ENCODE measurements around the gene C1QTNF2.

Gene C1QTNF2, protein sequence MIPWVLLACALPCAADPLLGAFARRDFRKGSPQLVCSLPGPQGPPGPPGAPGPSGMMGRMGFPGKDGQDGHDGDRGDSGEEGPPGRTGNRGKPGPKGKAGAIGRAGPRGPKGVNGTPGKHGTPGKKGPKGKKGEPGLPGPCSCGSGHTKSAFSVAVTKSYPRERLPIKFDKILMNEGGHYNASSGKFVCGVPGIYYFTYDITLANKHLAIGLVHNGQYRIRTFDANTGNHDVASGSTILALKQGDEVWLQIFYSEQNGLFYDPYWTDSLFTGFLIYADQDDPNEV

DNA sequence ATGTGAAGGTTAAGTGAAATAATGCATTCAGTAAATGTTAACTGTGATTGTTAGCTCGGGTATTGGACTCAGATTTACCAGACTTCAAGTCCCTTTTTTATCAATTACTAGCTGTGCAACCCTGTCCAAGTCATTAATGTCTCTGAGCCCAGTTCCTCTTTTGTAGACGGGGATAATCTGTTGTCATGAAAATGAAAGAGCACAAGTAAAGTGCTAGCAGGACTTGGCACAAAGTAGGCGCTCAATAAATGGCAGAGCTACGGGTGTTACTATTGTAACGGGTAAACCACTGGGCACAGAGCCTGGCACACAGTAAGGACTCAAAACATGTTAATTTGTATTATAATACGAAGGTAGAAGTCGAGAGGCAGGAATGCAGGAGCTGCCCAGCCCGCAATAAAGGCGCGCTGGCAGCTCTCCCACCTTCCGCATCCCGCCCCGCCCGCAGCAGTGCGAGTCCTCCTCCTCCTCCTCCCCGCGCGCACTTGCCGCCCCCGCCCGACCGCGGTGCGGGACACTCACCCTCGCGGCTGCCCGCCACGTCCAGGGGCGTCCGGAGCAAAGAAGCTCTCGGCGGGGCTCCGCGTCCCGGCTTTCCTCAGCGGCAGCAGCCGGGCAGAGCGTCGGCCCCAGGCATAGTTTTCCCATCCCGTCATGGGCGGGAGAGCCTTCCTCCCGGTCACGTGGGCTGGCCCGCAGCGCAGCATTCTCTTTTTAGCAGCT is at the start of gene C1QTNF2:
Gene C1QTNF2 (minus strand): TSS at position 637 of the 723 bp plus-strand sequence. CDS start 15,615 bp downstream, outside the sequence.
- DNase-seq, result peak; percentile 41

DNA sequence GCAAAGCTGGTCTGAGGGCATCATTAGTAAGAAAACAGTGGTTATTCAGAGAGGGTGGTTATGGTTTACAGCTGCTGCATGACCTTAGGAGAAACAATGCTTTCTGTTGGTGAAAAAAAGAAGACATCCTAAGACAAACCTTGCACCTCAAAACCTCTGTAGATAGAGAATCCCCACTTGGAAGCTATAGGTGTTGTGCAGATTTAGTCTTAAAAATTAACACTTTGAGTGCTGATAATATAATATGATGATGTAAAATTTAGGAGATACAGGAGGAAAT is 49.8 kb upstream of the C1QTNF2 start:
- no peak for DNase-seq

DNA sequence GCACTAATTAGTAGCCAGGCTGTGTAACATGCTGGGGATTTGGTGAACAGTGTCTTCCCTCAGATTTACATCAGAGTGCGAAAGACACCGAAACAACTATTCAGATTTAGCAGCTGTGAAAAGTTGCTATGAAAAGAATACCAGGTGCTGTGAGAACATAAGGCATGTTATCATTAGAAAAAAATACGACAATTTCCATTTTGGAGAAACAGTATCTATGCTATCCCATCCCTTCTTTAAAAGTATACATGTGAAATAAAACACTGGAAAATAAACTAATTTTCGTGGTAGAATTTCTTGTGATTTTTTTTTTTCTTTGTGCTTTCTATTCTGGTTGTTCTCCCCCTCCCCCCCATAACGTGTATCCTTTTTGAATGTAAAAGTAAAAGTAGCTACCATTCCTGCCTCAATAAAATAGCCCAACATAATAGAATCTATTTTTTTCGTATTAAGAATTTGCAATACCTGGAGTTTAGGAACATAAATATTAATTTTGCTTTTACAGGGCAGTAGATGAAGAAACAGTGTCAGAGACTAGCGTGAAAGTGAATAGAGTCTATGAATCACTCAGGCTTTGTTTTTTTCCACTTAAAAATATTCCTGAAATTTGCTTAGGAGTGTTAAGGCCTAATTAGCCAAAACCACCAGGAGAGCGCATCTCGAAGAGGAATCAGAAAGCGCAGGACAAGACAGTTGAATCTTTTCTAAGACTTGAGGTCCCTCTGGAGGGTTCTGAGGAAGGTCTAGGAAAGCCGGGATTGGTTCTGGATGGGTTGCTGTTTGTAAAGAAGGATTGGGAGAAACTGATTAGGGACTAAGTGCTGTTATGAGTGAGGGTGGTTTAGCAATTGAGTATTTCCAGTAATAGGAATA is 49.3 kb upstream of the C1QTNF2 start:
- no peak for DNase-seq

DNA sequence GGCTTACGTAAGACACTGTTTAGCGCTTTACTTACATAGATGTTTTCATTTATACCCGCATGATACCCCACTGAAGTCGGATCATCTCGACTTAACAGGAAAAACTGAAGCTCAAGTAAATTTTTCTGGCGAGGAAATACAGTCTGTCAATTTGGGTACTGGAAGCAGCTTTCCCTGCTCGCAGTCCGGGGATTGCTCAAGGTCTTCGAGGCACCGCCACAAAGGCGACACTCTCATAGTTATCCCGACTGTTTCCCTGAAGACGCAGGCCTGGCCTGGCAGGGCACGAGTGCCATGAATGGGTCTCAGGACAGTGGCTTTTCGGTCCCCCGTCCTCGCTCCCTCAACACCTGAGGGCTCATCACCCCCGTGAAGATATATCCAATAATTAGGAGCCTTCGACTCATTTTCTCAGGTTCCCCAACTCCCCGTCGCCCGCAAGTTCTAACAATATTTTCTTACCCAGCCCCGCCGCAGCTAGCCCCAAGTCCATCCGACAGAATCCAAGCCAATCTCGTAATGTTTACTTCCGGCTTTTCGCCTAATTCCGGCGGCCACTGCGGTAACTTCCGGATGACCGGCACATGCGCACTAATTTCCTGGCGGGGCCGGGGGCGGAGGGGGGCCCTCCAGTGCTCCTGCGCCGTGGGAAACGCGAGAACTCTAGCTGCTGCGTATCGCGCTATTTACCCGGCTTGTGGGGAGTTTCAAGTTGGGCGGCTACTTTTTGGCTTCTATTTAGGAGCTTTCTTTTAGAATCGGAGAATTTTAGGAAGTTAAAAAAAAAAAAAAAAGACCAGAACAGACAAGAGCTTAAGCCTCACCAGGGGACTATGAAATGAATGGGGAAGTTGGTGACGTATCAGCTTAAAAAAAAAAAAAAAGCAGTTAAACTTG is 48.4 kb upstream of the C1QTNF2 start, which contains the start of gene SLU7:
Gene SLU7 (minus strand): TSS at position 521 of the 897 bp plus-strand sequence. CDS start 3,787 bp downstream, outside the sequence.
- peak; percentile 51 for DNase-seq

DNA sequence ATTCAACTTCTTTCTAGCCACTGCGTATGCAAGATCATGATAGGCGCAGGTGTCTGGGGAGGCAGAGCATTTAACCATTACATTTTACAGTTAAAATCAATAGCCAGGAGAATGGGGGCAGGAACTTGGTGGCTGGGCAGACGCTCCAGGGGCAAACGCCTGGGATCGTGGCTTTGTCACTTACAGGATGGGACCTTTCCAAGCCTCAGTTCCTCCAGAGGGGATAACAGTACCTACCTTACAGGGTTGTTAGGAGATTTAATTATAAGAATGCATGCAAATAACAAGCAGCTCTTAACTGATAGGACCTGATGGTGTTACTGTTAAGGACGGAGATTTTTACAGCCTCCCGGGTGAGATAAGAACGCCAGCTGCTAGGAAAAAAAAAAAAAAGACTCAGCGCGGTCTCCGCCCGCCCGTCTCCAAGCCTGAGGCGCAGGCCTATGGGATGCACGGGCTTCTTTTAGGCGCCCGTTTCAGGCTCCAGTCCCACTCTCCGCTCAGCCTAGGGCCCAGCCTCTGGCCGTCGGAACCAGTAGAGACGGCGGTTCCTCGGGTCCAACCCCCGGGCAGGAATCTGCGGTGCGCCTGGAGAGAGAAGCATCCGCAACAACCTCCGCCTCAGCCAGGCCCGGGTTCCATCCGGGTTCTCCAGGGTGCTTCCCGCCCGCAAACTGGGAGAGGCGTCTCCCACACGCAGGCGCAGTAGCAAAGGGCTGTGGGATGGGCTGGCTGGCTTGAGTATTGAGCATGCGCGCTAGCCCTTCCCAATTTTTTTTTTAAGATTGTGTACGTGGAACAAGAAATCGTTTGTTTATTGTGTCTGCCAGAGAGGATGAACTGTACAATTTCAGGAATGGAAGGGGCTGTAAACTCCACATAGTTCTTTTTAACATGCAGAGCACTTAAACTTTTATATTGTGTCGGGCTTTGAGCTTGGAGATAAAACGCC is 29.3 kb upstream of the C1QTNF2 start, which contains the start of gene FAM200C:
Gene FAM200C (minus strand): TSS at position 653 of the 952 bp plus-strand sequence. CDS start 4,564 bp downstream, outside the sequence.
- DNase-seq, result peak; percentile 72

DNA sequence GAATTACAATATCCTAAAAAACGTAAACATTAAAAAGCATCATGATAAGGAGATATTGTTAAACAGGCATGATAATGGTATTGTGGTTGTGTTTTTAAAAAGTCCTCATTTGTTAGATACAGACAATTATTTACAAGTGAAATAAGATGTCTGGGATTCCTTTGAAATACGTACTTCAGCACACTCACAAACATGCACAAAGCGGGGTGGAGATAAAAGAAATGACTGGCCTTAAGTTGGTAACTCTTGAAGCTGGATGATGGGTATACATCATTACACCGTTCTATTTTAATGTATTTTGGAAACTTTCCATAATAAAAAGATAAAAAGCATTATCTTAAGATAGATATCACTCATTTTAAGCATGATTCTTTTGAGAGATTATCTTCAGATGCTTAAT is 28.4 kb upstream of the C1QTNF2 start:
- DNase-seq, result no peak

DNA sequence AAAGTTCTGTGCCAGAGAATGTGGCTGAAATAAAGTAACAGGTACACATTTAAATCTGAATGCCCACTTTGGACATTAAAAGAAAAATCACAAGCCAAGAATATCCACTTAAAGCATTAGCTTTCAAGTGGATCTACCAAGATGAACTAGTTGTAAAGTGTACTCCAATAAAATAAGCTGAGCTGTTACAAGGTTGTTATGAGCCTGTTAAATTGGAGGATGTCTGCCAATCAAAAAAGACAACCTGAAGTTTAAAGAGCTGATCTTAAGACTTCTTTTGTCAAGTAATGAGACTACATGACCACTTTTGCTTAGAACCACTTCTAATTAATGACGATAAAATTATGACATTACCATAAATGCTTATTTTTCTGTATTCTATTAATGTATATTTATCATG is 27.1 kb upstream of the C1QTNF2 start:
- no peak for DNase-seq

DNA sequence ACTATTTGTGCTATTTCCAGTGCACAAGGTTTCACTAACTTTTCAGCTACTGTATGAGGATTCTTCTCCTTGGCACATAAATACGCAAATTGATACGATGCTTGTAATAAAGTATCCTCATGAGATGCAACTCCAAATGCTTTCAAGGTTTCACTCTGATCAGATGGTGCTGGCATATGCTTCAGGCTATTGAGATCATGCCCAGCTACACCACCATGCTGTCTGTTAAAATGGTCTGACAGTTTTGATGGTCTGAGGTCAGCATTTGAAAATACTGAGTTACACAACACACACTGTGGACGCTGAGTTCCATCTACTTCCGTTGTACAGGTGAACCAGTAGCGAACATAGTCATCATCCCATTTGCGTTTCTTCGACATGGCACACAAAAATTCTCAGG is 24.7 kb upstream of the C1QTNF2 start:
- DNase-seq, result no peak

DNA sequence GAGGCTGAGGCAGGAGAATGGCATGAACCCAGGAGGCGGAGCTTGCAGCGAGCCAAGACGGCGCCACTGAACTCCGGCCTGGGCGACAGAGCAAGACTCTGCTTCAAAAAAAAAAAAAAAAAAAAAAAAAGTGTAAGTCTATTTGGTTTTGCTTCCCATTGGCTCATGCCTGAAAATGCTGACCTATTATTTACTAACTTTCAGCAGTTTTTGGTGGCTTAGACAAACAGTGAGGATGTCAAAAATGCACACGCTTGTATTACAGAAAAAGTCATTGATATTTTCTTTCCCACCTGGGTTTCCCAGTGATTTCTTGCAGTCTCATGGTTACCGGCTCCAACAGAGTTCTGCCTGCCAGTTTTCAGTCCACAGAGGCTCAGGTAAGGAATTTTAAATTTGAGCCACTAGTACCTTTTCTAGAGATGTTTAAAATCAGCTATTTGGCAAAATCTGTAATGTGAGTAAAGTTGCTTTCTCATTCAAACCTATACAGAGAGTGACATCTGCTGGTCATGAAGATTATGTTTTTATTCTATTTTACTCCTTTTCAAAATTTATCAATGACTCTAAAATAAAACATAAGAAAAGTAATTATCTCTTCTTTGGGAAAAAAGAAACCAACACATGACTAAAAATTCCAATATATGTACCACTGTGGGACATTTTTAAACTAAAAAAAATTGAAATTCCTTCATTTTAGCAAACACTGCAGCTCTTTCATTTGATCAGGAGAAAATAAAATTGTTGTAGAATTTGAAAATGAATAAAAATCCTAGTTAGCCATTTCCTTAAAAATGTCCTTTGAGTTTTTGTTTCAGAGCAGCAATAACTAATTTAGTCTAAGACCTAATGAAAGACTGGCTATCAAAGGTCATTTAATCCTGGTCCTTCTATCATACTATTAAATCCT is 20.6 kb upstream of the C1QTNF2 start:
- DNase-seq, result no peak

DNA sequence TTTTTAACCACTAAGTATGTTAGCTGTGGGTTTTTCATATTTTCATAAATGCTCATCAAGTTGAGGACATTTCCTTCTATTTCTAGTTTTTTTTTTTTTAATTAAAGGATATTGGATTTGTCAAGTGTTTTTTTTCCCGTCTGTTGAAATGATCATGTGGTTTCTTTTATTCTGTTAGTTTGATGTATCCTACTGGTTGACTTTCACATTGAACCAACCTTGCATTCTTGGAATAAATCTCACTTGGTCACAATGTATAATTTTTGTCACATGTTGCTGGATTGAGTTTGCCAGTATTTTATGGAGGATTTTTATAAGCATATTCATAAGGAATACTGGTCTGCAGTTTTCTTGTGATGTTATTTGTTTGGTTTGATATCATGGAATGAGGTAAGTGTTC is 17.0 kb upstream of the C1QTNF2 start:
- DNase-seq, result no peak

DNA sequence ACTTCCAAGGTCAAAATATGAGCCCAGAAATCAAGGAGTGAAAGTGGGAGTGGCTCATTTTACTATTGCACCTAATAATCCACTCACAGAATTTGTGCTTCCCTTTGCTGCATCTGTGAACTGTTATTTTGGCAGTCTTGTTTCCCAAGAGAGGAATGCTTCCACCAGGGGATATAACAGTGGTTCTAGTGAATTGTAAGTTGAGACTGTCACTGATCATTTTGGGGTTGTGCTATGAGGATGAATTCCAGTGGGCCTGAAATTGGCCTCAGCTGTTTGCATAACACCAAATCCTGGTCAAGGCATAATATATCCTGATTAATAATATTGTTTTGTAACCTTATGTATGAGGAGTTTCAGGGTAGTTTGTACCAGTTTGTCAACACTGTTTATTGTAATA is 15.1 kb upstream of the C1QTNF2 start:
- DNase-seq, result no peak

DNA sequence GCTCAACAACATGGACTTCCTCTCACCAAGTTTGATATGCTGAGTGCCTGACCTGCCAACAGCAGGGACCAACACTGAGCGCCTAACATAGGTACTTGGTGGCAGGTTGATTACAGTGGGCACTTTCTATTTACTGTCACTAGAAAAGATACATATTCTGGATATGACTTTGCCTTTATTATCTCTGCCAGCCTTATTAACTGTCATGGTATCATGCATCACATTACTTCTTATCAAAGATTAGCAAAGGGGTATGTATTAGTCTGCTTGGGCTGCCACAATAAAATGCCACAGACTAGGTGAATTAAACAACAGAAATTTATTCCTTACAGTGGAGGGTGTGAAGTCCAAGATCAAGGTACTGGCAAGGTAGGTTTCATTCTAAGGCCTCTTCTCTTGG is 14.3 kb upstream of the C1QTNF2 start:
- no peak for DNase-seq

DNA sequence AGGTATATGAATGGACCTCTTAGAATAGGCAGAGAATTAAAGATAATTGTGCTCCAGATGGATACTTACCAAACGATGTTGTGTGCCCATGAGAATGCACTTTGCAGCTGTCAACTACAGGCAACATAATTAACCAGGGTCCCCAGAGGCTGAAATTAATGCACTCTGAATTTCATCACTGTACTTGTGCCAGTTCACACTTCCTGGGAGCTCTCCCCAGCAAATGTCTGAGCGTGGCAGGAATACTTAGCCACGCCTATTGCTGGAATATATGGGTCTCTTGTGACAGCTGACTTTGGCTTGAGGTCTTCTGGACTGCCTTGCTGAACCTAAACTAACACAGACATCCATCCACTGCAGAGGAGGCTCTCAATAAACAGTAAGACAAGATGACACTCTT is 11.9 kb upstream of the C1QTNF2 start:
- DNase-seq, result no peak

DNA sequence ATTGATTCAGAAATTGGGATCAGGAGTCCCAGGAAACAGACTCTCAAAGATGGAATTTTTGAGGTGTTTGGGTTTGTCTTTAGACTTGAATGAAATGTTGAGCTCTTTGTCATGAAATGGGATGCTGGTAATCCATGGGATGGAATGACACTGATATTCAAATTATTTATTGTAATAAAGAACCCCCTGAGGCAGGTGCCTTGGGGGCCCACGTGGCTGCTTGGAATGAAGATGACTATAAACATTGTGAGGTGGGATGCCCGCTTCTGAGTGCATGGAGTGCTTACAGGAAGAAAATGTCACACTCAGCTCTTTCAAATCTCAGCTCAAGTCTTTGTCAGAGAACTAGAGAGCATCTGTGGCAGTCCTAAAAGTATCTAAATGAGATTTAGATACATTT is 9.6 kb upstream of the C1QTNF2 start:
- no peak for DNase-seq

DNA sequence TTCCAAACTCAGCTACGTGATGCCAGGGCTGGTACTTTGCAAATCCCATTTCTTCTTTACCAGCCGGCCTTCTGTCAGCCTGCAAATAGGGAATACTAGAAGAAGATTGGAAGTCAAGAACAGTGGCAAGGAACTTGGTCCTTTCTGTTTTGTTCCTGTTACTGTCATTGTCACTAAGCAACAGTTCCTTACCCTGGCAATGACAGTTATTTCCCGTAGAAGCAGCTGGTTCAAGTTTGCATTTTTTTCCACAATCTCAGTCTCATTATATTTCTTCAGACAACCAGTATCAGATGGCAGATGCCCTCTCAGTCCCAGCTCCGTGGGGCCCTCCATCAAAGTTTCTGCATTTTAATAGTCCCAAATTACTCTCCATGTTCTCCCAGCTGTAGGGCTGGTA is 9.1 kb upstream of the C1QTNF2 start:
- no peak for DNase-seq

DNA sequence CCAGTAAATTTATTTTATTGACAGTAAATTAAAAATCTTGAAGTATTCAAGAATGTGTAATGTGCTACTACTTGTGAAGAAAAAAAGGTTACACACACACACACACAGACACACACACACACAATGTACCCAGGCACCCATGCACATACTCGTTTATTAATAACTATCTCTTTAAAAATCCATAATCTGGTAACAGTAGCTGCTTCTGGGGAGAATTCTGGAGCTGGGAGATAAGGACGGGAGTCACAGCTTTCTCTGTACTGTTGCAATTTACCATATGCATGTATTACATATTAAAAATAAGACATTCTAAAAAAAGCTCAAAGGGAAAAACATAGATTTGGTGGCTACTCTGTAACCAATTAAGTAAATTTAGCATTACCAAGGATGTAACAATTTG is 7.9 kb upstream of the C1QTNF2 start:
- no peak for DNase-seq

DNA sequence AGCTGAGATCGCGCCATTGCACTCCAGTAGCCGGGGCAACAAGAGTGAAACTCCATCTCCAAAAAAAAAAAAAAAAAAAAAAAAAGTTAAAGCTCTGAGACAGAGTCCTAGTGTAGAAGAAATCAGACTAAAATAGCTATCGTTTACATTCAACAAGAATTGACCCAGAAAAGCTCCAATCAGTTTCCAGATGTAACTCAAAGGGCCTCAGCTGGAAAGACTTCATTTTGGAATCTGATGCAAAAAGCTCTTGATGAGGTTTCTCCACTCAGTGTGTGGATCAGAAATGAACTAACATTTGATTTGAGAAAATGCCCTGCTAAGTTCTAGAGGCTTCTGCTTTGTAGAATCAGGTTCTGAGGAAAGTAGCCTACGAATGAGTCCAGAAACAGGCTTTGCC is 7.2 kb upstream of the C1QTNF2 start:
- no peak for DNase-seq

DNA sequence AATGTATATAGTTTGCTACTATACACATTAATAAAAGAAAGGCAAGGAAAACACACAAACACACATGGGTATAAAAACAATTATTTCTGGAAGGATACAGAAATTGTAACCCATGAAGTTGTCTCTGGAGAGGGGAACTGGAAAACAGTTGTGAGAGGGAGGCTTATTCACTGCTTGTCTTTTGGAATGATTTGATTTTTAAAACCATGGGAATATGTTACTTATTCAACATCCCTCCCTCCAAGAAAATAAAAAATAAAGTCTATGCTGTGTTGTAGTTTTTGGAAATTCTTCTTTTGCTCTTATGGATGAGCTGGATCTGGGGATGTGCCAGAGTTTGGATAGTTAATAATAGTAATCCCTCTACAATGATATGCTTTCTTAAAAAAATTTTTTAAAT is 6.0 kb upstream of the C1QTNF2 start:
- DNase-seq, result no peak

DNA sequence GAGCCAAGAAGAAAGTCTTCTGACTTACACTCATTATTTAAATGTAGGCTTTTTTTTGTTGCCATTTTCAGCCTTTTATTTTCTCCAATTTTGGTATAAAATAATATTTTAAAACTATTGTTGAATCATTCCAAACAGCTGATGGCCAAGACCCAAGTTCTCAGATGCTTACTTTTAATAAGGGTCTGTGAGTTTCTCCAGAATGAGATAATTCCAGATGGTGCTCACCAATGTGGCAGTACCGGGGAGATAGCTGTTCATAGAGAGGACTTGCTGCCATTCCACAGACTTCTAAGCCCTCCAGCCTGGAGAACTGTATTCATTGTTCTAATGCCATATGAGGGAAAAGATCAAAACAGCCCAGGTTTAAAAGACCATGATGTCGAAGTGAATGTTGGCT is 5.3 kb upstream of the C1QTNF2 start:
- no peak for DNase-seq

DNA sequence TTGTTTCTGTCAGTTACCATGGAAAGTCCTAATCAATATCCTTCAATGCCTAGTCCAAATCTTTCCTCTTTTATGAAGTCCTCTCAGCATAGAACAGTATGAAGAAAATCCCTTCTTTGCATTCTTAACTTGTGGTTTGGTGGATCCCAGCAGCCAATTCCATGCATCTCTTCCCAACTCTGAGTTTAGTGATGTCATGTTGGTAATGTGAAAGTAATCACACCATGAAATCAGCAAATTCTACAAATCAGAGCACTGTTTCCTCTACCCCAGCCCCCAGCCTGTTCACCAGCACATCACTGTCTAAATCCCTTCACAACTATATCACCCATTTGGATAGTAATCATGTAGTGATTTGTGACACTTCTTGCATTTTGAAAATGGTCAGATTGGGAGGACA is 4.7 kb upstream of the C1QTNF2 start:
- no peak for DNase-seq

All from 8988T (cell line).